Endothelial cell of umbilical vein (primary cell): Measurements from ENCODE around the gene C10orf105. TPM values are rescaled to one million over a fixed set of nuclear protein-coding genes. Genes with fewer than 3 reads are reported as not detected.

Experiments used
- BruUV-seq: library from RNA; stranded (reverse); fragments of 400-500 nt; replicated peaks from 2 replicates; lab custom pipeline; 2021; lab: Mats Ljungman, UMichigan
- CTCF ChIA-PET: fragments of 300-600, 350-600 bp; sonication (Branson Sonifier 250); formaldehyde crosslinking; loops from one replicate; lab custom pipeline; 2021; ENCODE audit warnings: antibody characterized with exemption, inconsistent platforms; lab: Charles Lee
- POLR2A ChIA-PET: fragments of 300-600, 350-600 bp; sonication (Branson Sonifier 250); formaldehyde crosslinking; loops from one replicate; lab custom pipeline; 2021; ENCODE audit warnings: antibody characterized with exemption, inconsistent platforms; lab: Charles Lee
- DNase-seq: peaks from one replicate; pipeline ENCODE4 v3.0.0-alpha.2; 2011; ENCODE audit warnings: low read depth, low spot score
- FAIRE-seq: peaks from 2 replicates; lab custom pipeline; 2011; peaks lifted over from hg19 to GRCh38; lab: Jason Lieb, UNC
- H2AFZ ChIP-seq: 2 replicates; pipeline ENCODE4 v1.6.0; 2012; ENCODE audit warnings: low read depth, low read length, control low read depth, inconsistent platforms
- H3K27ac ChIP-seq: 2 replicates; pipeline ENCODE4 v1.5.1; 2011; ENCODE audit warnings: low read depth, mild to moderate bottlenecking, control low read depth, low read length, moderate library complexity; ENCODE audit not compliant: insufficient read depth
- H3K27me3 ChIP-seq, 2 experiments: 2 replicates each; pipeline versions ENCODE4 v1.6.0 to v1.6.1; 2011; ENCODE audit warnings: low read length in 2 of 2, mixed read lengths in 1 of 2; ENCODE audit not compliant: control insufficient read depth in 2 of 2, insufficient read depth in 2 of 2
- H3K36me3 ChIP-seq, 2 experiments: 2 replicates in 1 of 2; 3 replicates in 1 of 2; pipeline ENCODE4 v1.5.1; 2011; ENCODE audit warnings: low read length in 2 of 2, mild to moderate bottlenecking in 1 of 2, moderate library complexity in 1 of 2; ENCODE audit not compliant: control insufficient read depth in 2 of 2, insufficient read depth in 2 of 2; ENCODE audit errors: extremely low read depth in 1 of 2
- H3K4me1 ChIP-seq: 3 replicates; pipeline ENCODE4 v1.5.1; 2011; ENCODE audit warnings: mild to moderate bottlenecking, low read length; ENCODE audit not compliant: control insufficient read depth, insufficient read depth; ENCODE audit errors: extremely low read depth
- H3K4me2 ChIP-seq: 2 replicates; pipeline ENCODE4 v1.6.1; 2011; ENCODE audit warnings: low read length, control low read depth, mixed read lengths; ENCODE audit not compliant: insufficient read depth
- H3K4me3 ChIP-seq, 3 experiments: fragments of 200-600 bp in 1 of 3; sonication (generic), shearing (Covaris generic) in 1 of 3; replicated peaks in 1 of 3; 2 replicates each; pipeline ENCODE4 v1.5.1; 2011 to 2016; ENCODE audit warnings: control low read depth in 3 of 3, low read length in 3 of 3, mild to moderate bottlenecking in 2 of 3, inconsistent platforms in 1 of 3, low read depth in 1 of 3, moderate library complexity in 1 of 3; ENCODE audit not compliant: insufficient read depth in 1 of 3
- H3K79me2 ChIP-seq: 2 replicates; pipeline ENCODE4 v1.6.0; 2012; ENCODE audit warnings: low read length, inconsistent platforms; ENCODE audit not compliant: control insufficient read depth, insufficient read depth
- H3K9ac ChIP-seq: replicated peaks from 2 replicates; pipeline ENCODE3; 2011; ENCODE audit warnings: low read length, control low read depth; ENCODE audit not compliant: insufficient read depth; ENCODE audit errors: extremely low read depth
- H3K9me1 ChIP-seq: replicated peaks from 3 replicates; pipeline ENCODE4 v1.6.0; 2011; ENCODE audit warnings: mild to moderate bottlenecking, low read length; ENCODE audit not compliant: control insufficient read depth, insufficient read depth; ENCODE audit errors: extremely low read depth
- H3K9me3 ChIP-seq: replicated peaks from 2 replicates; pipeline ENCODE4 v1.5.1; 2012; ENCODE audit warnings: low read length, inconsistent platforms; ENCODE audit not compliant: control insufficient read depth, insufficient read depth
- H4K20me1 ChIP-seq: replicated peaks from 2 replicates; pipeline ENCODE3; 2011; ENCODE audit warnings: mild to moderate bottlenecking, low read length; ENCODE audit not compliant: control insufficient read depth, insufficient read depth; ENCODE audit errors: extremely low read depth
- CTCF ChIP-seq, 2 donors: IDR thresholded peaks; 1 replicate in 1 of 2; 2 replicates in 1 of 2; pipeline ENCODE4 v1.5.1; 2011; ENCODE audit warnings: low read length in 2 of 2, mild to moderate bottlenecking in 2 of 2, moderate library complexity in 2 of 2, control low read depth in 1 of 2, inconsistent platforms in 1 of 2, low read depth in 1 of 2; ENCODE audit not compliant: insufficient read depth in 1 of 2; ENCODE audit errors: extremely low read depth in 1 of 2
- EZH2 ChIP-seq: IDR thresholded peaks from 2 replicates; pipeline ENCODE4 v1.6.1; 2012; ENCODE audit warnings: borderline replicate concordance, low read depth, mild to moderate bottlenecking, moderate library complexity, low read length, inconsistent platforms; ENCODE audit not compliant: severe bottlenecking
- FOS ChIP-seq: IDR thresholded peaks from 2 replicates; pipeline ENCODE4 v1.6.1; 2011; ENCODE audit warnings: mild to moderate bottlenecking, low read length, moderate library complexity, borderline replicate concordance; ENCODE audit not compliant: insufficient read depth
- JUN ChIP-seq: IDR thresholded peaks from 2 replicates; pipeline ENCODE4 v1.6.1; 2011; ENCODE audit warnings: borderline replicate concordance, low read depth; ENCODE audit not compliant: insufficient read length, insufficient read depth
- MAX ChIP-seq: IDR thresholded peaks from 2 replicates; pipeline ENCODE4 v1.6.1; 2011; ENCODE audit not compliant: insufficient read depth, insufficient read length
- MYC ChIP-seq: IDR thresholded peaks from one replicate; pipeline ENCODE4 v1.6.1; 2011; ENCODE audit warnings: mild to moderate bottlenecking, low read depth, low read length
- POLR2A ChIP-seq: IDR thresholded peaks from 2 replicates; pipeline ENCODE4 v1.6.1; 2012; ENCODE audit warnings: low read depth, mild to moderate bottlenecking, control low read depth, low read length
- dilution Hi-C: fragments of 300-500 bp; cut with MboI; formaldehyde crosslinking; loops from one replicate; pipeline ENCODE4 v1.15.0; 2019; ENCODE audit warnings: low sequenced_read_pairs; ENCODE audit not compliant: extremely low pct_ligation_motif_present
- intact Hi-C: fragments of 100-400 bp; cut with micrococcal nuclease; formaldehyde crosslinking; loops from one replicate; pipeline ENCODE4 v1.10.0; 2022
- polyA plus RNA-seq, 4 experiments: library from polyadenylated mRNA; depleted of rRNA in 3 of 4; stranded (reverse) in 3 of 4; unstranded in 1 of 4; fragments of >200 nt; gene quantifications; 2 replicates each; pipeline versions ENCODE4 v1.2.1 to v1.2.3, GENCODE V29; 2011 to 2012; ENCODE audit warnings: missing spikeins in 1 of 4
- total RNA-seq: library from RNA; stranded (reverse); gene quantifications from 2 replicates; pipeline ENCODE4 v1.2.3, GENCODE V29; 2021

Gene C10orf105
- total and polyA plus RNA-seq, 2 donors (not counting 3 experiments of a cell fraction or from before 2014, with no cell fraction given), result not detected

GRCh38 chr10:71677261-71677660 lies 42.3 kb downstream of the C10orf105 start:
- no peak overlapping the region for H3K4me2 ChIP-seq
- H3K79me2 ChIP-seq, result no peaks in the 10 kb centered on the region
- BruUV-seq, result no TSS peak
- dilution Hi-C loops, result no loop called here
- H3K9me3 ChIP-seq, result no peaks in the 10 kb centered on the region
- no peak overlapping the region for H3K9ac ChIP-seq
- intact Hi-C loops, result no loop called here
- no peak overlapping the region for H3K4me3 ChIP-seq
- ChIA-PET POLR2A (no interaction called here), CTCF (no interaction called here)
- no peak overlapping the region for H2AFZ ChIP-seq
- FAIRE-seq (no peak), DNase-seq (no peak)
- no peak overlapping the region for H3K27ac ChIP-seq
- no peaks in the 10 kb centered on the region for H3K36me3 ChIP-seq
- no peaks in the 10 kb centered on the region for H4K20me1 ChIP-seq
- H3K27me3 ChIP-seq, result peaks cover 0 to 6% of the 10 kb centered on the region in 2 experiments
- H3K9me1 ChIP-seq, result no peaks in the 10 kb centered on the region
- no peaks in the 10 kb centered on the region for H3K4me1 ChIP-seq
- TF ChIP-seq CTCF (IDR thresholded peaks at IDR 0.05; ENCODE audit: extremely low read depth in 1 of 2, insufficient read depth in 1 of 2, low read depth in 1 of 2, low read length in 2 of 2) (no peak), FOS (no peak), EZH2 (no peak)

- dilution Hi-C loops, result no loop called here
- FAIRE-seq, result no peak
- no TSS peak for BruUV-seq
These were observed 44.1 kb downstream of the C10orf105 start for GRCh38 chr10:71675295-71675970.

More at GRCh38 chr10:71675295-71675970, 44.1 kb downstream of the C10orf105 start:
- Histone ChIP-seq H3K9me1 (no peaks in the 10 kb centered on the region), H3K36me3 (no peaks in the 10 kb centered on the region), H3K79me2 (no peaks in the 10 kb centered on the region), H4K20me1 (no peaks in the 10 kb centered on the region), H3K9me3 (no peaks in the 10 kb centered on the region), H3K4me2 (no peak overlapping the region), H2AFZ (no peak overlapping the region), H3K4me3 (no peak overlapping the region), H3K9ac (no peak overlapping the region), H3K27ac (no peak overlapping the region), H3K4me1 (no peaks in the 10 kb centered on the region), H3K27me3 (peaks cover 0 to 3% of the 10 kb centered on the region in 2 experiments)
- ChIA-PET POLR2A (no interaction called here), CTCF (no interaction called here)
- TF ChIP-seq CTCF (IDR thresholded peaks at IDR 0.05; ENCODE audit: extremely low read depth in 1 of 2, insufficient read depth in 1 of 2, low read depth in 1 of 2, low read length in 2 of 2), result no peak
- no peak for TF ChIP-seq MYC
- no peak for TF ChIP-seq JUN
- TF ChIP-seq MAX, result no peak
- no peak for TF ChIP-seq POLR2A
- intact Hi-C loops, result no loop called here
- no peak for DNase-seq
